SK-N-SH (cell line): Measurements from ENCODE around the gene AOAH. TPM values are rescaled to one million over a fixed set of nuclear protein-coding genes. Genes with fewer than 3 reads are reported as not detected.

Source experiments
- CTCF ChIA-PET: fragments of 300-600, 350-600 bp; formaldehyde crosslinking; extraction: SDS; loops from one replicate; lab custom pipeline; 2021; lab: Yijun Ruan, JAX
- POLR2A ChIA-PET: fragments of 350-600 bp; sonication (Branson Sonifier 250); formaldehyde crosslinking; extraction: SDS; loops from one replicate; lab custom pipeline; 2020; ENCODE audit warnings: antibody characterized with exemption, inconsistent platforms; lab: Yijun Ruan, JAX
- DNase-seq: peaks from one replicate; pipeline ENCODE4 v3.0.0; 2012
- H2AFZ ChIP-seq: fragments of 200-600 bp; sonication (generic); 2 replicates; pipeline ENCODE4 v1.8.1; 2016; ENCODE audit warnings: antibody characterized with exemption, mild to moderate bottlenecking, low read depth
- H3F3A ChIP-seq: fragments of 200-600 bp; sonication (generic); replicated peaks from 2 replicates; pipeline ENCODE3; 2016; ENCODE audit warnings: antibody characterized with exemption, mild to moderate bottlenecking; ENCODE audit not compliant: insufficient read depth
- H3K27ac ChIP-seq, 2 experiments: fragments of 200-500 bp in 1 of 2; fragments of 200-600 bp in 1 of 2; sonication (Bioruptor generic) in 1 of 2; sonication (generic), shearing (Covaris generic) in 1 of 2; 2 replicates each; pipeline versions ENCODE4 v1.5.1 to v1.6.1; 2014 to 2016; ENCODE audit warnings: low read depth in 2 of 2, inconsistent platforms in 1 of 2, low read length in 1 of 2, mild to moderate bottlenecking in 1 of 2, mixed read lengths in 1 of 2
- H3K27me3 ChIP-seq: fragments of 200-600 bp; sonication (generic), shearing (Covaris generic); 2 replicates; pipeline ENCODE4 v1.6.1; 2016; ENCODE audit warnings: mixed run types; ENCODE audit not compliant: insufficient read depth
- H3K36me3 ChIP-seq, 2 experiments: fragments of 200-500 bp in 1 of 2; fragments of 200-600 bp in 1 of 2; sonication (Bioruptor generic) in 1 of 2; sonication (generic) in 1 of 2; replicated peaks in 1 of 2; 2 replicates each; pipeline versions ENCODE3 to v1.5.1; 2014 to 2016; ENCODE audit warnings: low read length in 1 of 2, mild to moderate bottlenecking in 1 of 2; ENCODE audit not compliant: insufficient read depth in 2 of 2, control insufficient read depth in 1 of 2
- H3K4me1 ChIP-seq, 2 experiments: fragments of 200-500 bp in 1 of 2; fragments of 200-600 bp in 1 of 2; sonication (Bioruptor generic) in 1 of 2; sonication (generic), shearing (Covaris generic) in 1 of 2; 2 replicates each; pipeline versions ENCODE4 v1.5.1 to v1.6.1; 2014 to 2016; ENCODE audit warnings: low read depth in 1 of 2, low read length in 1 of 2, mixed run types in 1 of 2; ENCODE audit not compliant: insufficient read depth in 2 of 2, control insufficient read depth in 1 of 2
- H3K4me2 ChIP-seq: fragments of 200-600 bp; sonication (generic), shearing (Covaris generic); 2 replicates; pipeline ENCODE4 v1.6.1; 2017; ENCODE audit warnings: mixed run types
- H3K4me3 ChIP-seq, 2 experiments: fragments of 200-500 bp in 1 of 2; fragments of 200-600 bp in 1 of 2; sonication (Bioruptor generic) in 1 of 2; sonication (generic), shearing (Covaris generic) in 1 of 2; 2 replicates each; pipeline versions ENCODE4 v1.5.1 to v1.8.1; 2014 to 2016; ENCODE audit warnings: low read depth in 2 of 2, inconsistent platforms in 1 of 2, low read length in 1 of 2, mild to moderate bottlenecking in 1 of 2, mixed read lengths in 1 of 2, moderate library complexity in 1 of 2
- H3K79me2 ChIP-seq: fragments of 200-600 bp; sonication (generic); 2 replicates; pipeline ENCODE4 v1.8.1; 2017; ENCODE audit warnings: mild to moderate bottlenecking; ENCODE audit not compliant: insufficient read depth
- H3K9ac ChIP-seq: fragments of 200-600 bp; sonication (generic); 2 replicates; pipeline ENCODE4 v1.6.1; 2017; ENCODE audit warnings: mixed run types
- H3K9me2 ChIP-seq: fragments of 200-600 bp; sonication (generic); 2 replicates; pipeline ENCODE4 v1.6.1; 2017; ENCODE audit warnings: mixed run types
- H3K9me3 ChIP-seq: fragments of 200-600 bp; sonication (generic); 2 replicates; pipeline ENCODE4 v1.6.1; 2017; ENCODE audit warnings: mixed run types, mild to moderate bottlenecking, moderate library complexity
- H4K20me1 ChIP-seq: fragments of 200-600 bp; sonication (generic); 2 replicates; pipeline ENCODE4 v1.6.1; 2017; ENCODE audit warnings: mild to moderate bottlenecking, mixed run types; ENCODE audit not compliant: insufficient read depth
- CHD2 ChIP-seq: fragments of 150-350 bp; IDR thresholded peaks from 2 replicates; pipeline ENCODE4 v1.6.1; 2018; ENCODE audit warnings: low read length; ENCODE audit not compliant: partially characterized antibody
- CTCF ChIP-seq: fragments of 200-600 bp; sonication (generic); IDR thresholded peaks from 2 replicates; pipeline ENCODE4 v1.6.1; 2017; ENCODE audit warnings: antibody characterized with exemption, mild to moderate bottlenecking, moderate library complexity
- ELF1 ChIP-seq: IDR thresholded peaks from 2 replicates; pipeline ENCODE4 v1.4.0; 2012
- FOSL2 ChIP-seq: IDR thresholded peaks from 2 replicates; pipeline ENCODE4 v1.4.0; 2012; ENCODE audit warnings: low read depth, mild to moderate bottlenecking, moderate library complexity, borderline replicate concordance
- FOXM1 ChIP-seq: IDR thresholded peaks from 2 replicates; pipeline ENCODE4 v1.4.0; 2012; ENCODE audit warnings: low read depth, mild to moderate bottlenecking
- IRF3 ChIP-seq: fragments of 150-350 bp; IDR thresholded peaks from 2 replicates; pipeline ENCODE4 v1.6.1; 2016; ENCODE audit warnings: mild to moderate bottlenecking, low read depth, low read length
- MAX ChIP-seq: IDR thresholded peaks from 2 replicates; pipeline ENCODE4 v1.4.0; 2012; ENCODE audit warnings: low read depth
- MEF2A ChIP-seq: IDR thresholded peaks from 2 replicates; pipeline ENCODE4 v1.4.0; 2012; ENCODE audit warnings: low read depth, borderline replicate concordance
- MXI1 ChIP-seq: IDR thresholded peaks from 2 replicates; pipeline ENCODE4 v1.6.1; 2012; ENCODE audit warnings: mild to moderate bottlenecking, low read depth, low read length, improper control_type of control experiment
- RAD21 ChIP-seq: IDR thresholded peaks from 2 replicates; pipeline ENCODE4 v1.6.1; 2012; ENCODE audit warnings: mild to moderate bottlenecking, low read length
- RCOR1 ChIP-seq: fragments of 150-350 bp; IDR thresholded peaks from 2 replicates; pipeline ENCODE4 v1.6.1; 2017; ENCODE audit warnings: antibody characterized with exemption, low read length
- RFX5 ChIP-seq: IDR thresholded peaks from 2 replicates; pipeline ENCODE4 v1.6.1; 2012; ENCODE audit warnings: mild to moderate bottlenecking, improper control_type of control experiment, low read length
- RXRA ChIP-seq: IDR thresholded peaks from 2 replicates; pipeline ENCODE4 v1.4.0; 2012; ENCODE audit warnings: low read depth, mild to moderate bottlenecking, borderline replicate concordance
- SIN3A ChIP-seq: IDR thresholded peaks from 2 replicates; pipeline ENCODE4 v1.6.1; 2012; ENCODE audit warnings: low read depth, mild to moderate bottlenecking, low read length, moderate library complexity, borderline replicate concordance
- SMC3 ChIP-seq: IDR thresholded peaks from 2 replicates; pipeline ENCODE4 v1.6.1; 2012; ENCODE audit warnings: low read depth, low read length, improper control_type of control experiment
- TAF1 ChIP-seq: IDR thresholded peaks from 2 replicates; pipeline ENCODE4 v1.6.1; 2012; ENCODE audit warnings: low read depth, mild to moderate bottlenecking, low read length, moderate library complexity, borderline replicate concordance
- TCF12 ChIP-seq: IDR thresholded peaks from 2 replicates; pipeline ENCODE4 v1.4.0; 2012
- TEAD4 ChIP-seq: IDR thresholded peaks from 2 replicates; pipeline ENCODE4 v1.4.0; 2012; ENCODE audit warnings: mild to moderate bottlenecking, borderline replicate concordance; ENCODE audit not compliant: insufficient read depth
- USF1 ChIP-seq: IDR thresholded peaks from 2 replicates; pipeline ENCODE4 v1.4.0; 2012; ENCODE audit warnings: low read depth, borderline replicate concordance
- USF2 ChIP-seq: fragments of 150-350 bp; IDR thresholded peaks from 2 replicates; pipeline ENCODE4 v1.6.1; 2017; ENCODE audit warnings: antibody characterized with exemption, low read length, low read depth, borderline replicate concordance
- YY1 ChIP-seq: IDR thresholded peaks from 2 replicates; pipeline ENCODE4 v1.4.0; 2012; ENCODE audit warnings: low read depth, mild to moderate bottlenecking
- ZBTB33 ChIP-seq: IDR thresholded peaks from 2 replicates; pipeline ENCODE4 v1.4.0; 2012; ENCODE audit warnings: low read depth, borderline replicate concordance
- WGBS: methylation state at CpG from one replicate; pipeline ENCODE4 v1.1.6; 2017; ENCODE audit warnings: low lambda C conversion rate; 5-methylcytosine and 5-hydroxymethylcytosine counted together
- polyA plus RNA-seq, 3 experiments: library from polyadenylated mRNA; depleted of rRNA; stranded (reverse); fragments of >200 nt; gene quantifications; 2 replicates each; pipeline ENCODE4 v1.2.3, GENCODE V29; 2012

Gene AOAH
- polyA plus RNA-seq, 1 of the 3 experiments (the other 2 are of a cell fraction): not detected

- ChIA-PET POLR2A (no interaction called here), CTCF (interaction anchor here (1.0 kb wide), 1 partner anchor 44 kb away, joined by 3 read pairs; no protein-coding TSS in a partner anchor)
- H3K9me2 ChIP-seq: no peaks in the 10 kb centered on the region
- H3K79me2 ChIP-seq: no peaks in the 10 kb centered on the region
- no peak overlapping the region for H3K9ac ChIP-seq
- TF ChIP-seq MAX (no peak), RXRA (no peak), SIN3A (no peak), RAD21 (no peak), TAF1 (no peak), RCOR1 (no peak), ZBTB33 (no peak), MXI1 (no peak)
- no peak overlapping the region for H3K4me2 ChIP-seq
- H3K4me1 ChIP-seq: peaks cover 0 to 6% of the 10 kb centered on the region in 2 experiments; a peak in 2 of 4 replicates
- peaks cover 5% of the 10 kb centered on the region for H3F3A ChIP-seq
- H3K4me3 ChIP-seq: no peak overlapping the region
- H2AFZ ChIP-seq: no peak overlapping the region
- DNase-seq: no peak
- no peak overlapping the region for H3K27ac ChIP-seq
- no peaks in the 10 kb centered on the region for H3K9me3 ChIP-seq
- no peaks in the 10 kb centered on the region for H3K27me3 ChIP-seq
- H3K36me3 ChIP-seq: no peaks in the 10 kb centered on the region
- no peaks in the 10 kb centered on the region for H4K20me1 ChIP-seq
- WGBS: 83% methylated on average over 7 of the region's 7 CpGs
These were observed 192.3 kb downstream of the AOAH start for GRCh38 chr7:36531951-36532350.

GRCh38 chr7:36530456-36530855 is 193.8 kb downstream of the AOAH start:
- H3K79me2 ChIP-seq: no peaks in the 10 kb centered on the region
- H4K20me1 ChIP-seq: no peaks in the 10 kb centered on the region
- H3K9me3 ChIP-seq: no peaks in the 10 kb centered on the region
- CTCF ChIA-PET: interaction anchor here (0.7 to 1.0 kb wide), 2 partner anchors 41 to 123 kb away, joined by 3 read pairs; no protein-coding TSS in a partner anchor
- H3K9me2 ChIP-seq: no peaks in the 10 kb centered on the region
- no peak overlapping the region for H3K4me2 ChIP-seq
- H3K36me3 ChIP-seq: no peaks in the 10 kb centered on the region
- H2AFZ ChIP-seq: no peak overlapping the region
- peaks cover 14% of the 10 kb centered on the region for H3F3A ChIP-seq
- no peak overlapping the region for H3K27ac ChIP-seq
- TF ChIP-seq CTCF: no peak
- TF ChIP-seq RCOR1: no peak
- no peak for TF ChIP-seq ELF1
- TF ChIP-seq USF1: no peak
- no peak for TF ChIP-seq FOXM1
- TF ChIP-seq CHD2: no peak
- TF ChIP-seq RFX5: no peak
- TF ChIP-seq USF2: no peak
- no peak for TF ChIP-seq IRF3
- no peak for TF ChIP-seq YY1
- no peak for TF ChIP-seq SMC3
- TF ChIP-seq FOSL2: no peak
- no peak for TF ChIP-seq TCF12
- no peak for TF ChIP-seq TEAD4
- no peak for TF ChIP-seq RXRA
- TF ChIP-seq TAF1: no peak
- TF ChIP-seq MEF2A: no peak
- TF ChIP-seq, all 33 proteins: peak for 0
- WGBS: 81% methylated on average over 2 of the region's 2 CpGs
- no peak overlapping the region for H3K4me3 ChIP-seq
- no peaks in the 10 kb centered on the region for H3K27me3 ChIP-seq
- H3K4me1 ChIP-seq: peaks cover 0 to 14% of the 10 kb centered on the region in 2 experiments; a peak in 2 of 4 replicates
- POLR2A ChIA-PET: interaction anchor here (0.6 kb wide), 1 partner anchor 374 kb away, joined by 3 read pairs; no protein-coding TSS in a partner anchor
- no peak for DNase-seq
- no peak overlapping the region for H3K9ac ChIP-seq
